Measurements from ENCODE around the gene CLEC18B.
"Not testable (repeated sequence)": the region's sequence is repeated elsewhere in the genome, so short reads cannot be mapped to it uniquely, and the experiment has no call there.

The CLEC18B gene

DNA sequence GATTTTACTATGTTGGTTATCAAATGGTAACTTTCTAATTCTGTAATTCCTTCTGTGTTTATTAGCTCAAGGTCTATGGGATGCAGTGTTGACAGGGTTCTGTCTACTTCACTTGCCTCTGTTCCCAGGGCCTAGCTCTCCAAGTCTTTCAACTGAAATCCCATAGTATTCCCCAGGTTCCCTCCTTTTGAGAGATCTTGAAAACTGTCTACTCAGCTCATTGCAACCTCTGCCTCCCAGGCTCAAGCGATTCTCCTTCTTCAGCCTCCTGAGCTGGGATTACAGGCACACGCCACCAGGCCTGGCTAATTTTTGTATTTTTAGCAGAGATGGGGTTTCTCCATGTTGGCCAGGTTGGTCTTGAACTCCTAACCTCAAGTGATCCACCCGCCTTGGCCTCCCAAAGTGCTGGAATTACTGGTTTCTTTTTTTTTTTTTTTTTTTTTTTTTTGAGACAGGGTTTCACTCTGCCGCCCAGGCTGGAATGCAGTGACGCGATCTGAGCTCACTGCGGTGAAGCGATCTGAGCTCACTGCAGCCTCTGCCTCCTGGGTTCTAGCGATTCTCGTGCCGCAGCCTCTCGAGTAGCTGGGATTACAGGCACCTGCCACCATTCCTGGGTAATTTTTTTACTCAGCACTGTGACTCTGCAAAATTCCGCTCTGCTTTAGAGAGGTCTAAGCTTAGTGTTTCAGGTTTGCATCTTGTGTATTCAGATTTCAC lies 22.5 kb upstream of the CLEC18B start:
- DNase-seq (ENCODE audit: low spot score) = not testable (repeated sequence)

DNA sequence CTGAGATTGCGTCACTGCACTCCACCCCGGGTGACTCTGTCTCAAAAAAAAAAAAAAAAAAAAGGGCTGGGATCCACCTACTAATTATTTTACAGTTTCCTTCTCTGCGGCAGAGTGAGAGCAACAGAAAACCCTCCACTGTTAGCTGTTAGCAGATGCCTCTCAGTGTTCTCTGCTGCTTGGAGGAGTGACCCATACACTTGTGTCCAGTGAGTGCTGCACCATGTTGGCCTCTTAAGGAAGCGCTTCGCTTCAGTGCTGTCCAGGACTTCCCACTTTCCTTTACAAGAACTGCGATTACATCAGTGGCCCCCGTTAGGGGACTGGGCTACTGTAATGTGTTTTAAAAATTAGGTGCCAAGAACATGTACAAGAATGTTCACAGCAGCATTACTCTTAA lies 18.4 kb upstream of the CLEC18B start:
- no peak for DNase-seq (ENCODE audit: low spot score)

GRCh38 chr16:74438492-74438979 lies 17.3 kb upstream of the CLEC18B start:
- DNase-seq (ENCODE audit: low spot score) = no peak

DNA sequence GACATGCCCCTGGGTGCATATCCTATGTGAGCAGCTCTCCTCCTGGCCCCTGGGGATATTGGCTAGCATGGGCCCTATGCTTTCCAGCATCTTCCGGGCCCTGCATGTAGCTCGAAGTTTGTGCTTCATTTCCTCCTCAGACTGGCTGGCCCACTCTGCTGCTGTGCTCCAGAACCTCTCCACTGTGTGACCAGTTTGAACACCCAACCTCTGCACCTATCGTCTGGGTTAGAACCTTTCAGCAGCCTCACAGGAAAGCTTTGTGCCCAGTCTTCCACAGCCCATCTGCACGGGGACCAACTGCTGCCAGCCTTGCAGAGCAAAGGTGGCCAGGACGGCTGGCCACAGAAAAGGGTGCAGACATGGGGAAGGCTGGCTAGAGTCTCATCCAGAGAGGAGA lies 10.2 kb upstream of the CLEC18B start:
- DNase-seq (ENCODE audit: low spot score) = no peak

GRCh38 chr16:74430036-74430712 lies 8.9 kb upstream of the CLEC18B start:
- peak; percentile 43 for DNase-seq (ENCODE audit: low spot score)

GRCh38 chr16:74428493-74428892 lies 7.2 kb upstream of the CLEC18B start:
- not testable (repeated sequence) for DNase-seq (ENCODE audit: low spot score)

GRCh38 chr16:74425751-74426150 lies 4.5 kb upstream of the CLEC18B start:
- not testable (repeated sequence) for DNase-seq (ENCODE audit: low spot score)

GRCh38 chr16:74423721-74424120 lies 2.4 kb upstream of the CLEC18B start:
- not testable (repeated sequence) for DNase-seq (ENCODE audit: low spot score)

- not testable (repeated sequence) for DNase-seq (ENCODE audit: low spot score)
Measured at GRCh38 chr16:74422086-74422485, 808 bp upstream of the CLEC18B start.

GRCh38 chr16:74421482-74421785 lies 156 bp upstream of the CLEC18B start:
- not testable (repeated sequence) for DNase-seq (ENCODE audit: low spot score)

- DNase-seq (ENCODE audit: low spot score) = not testable (repeated sequence)
Measured at GRCh38 chr16:74419811-74420210, 1.5 kb downstream of the CLEC18B start.

- DNase-seq (ENCODE audit: low spot score) = not testable (repeated sequence)
Measured at GRCh38 chr16:74417897-74418296, 3.4 kb downstream of the CLEC18B start.

- not testable (repeated sequence) for DNase-seq (ENCODE audit: low spot score)
Measured at GRCh38 chr16:74413920-74414319, 7.4 kb downstream of the CLEC18B start.

DNA sequence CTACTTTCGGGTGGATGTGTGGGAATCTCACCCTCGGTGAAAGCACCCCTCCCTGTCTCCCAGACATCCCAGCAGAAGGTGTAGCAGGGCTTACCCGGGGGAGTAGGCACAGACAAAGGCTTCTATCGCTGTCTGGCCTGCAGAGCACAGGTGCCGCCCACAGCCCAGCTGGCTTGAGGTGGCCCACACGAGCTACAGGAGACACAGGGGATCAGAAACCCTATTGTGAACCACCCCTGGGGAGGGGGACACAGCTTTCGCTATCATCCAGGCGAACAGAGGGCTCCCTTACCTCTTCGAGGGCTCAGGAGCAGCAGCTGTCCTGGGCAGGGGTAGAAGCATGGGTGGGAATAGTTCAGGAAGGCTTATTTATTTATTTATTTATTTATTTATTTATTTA lies 7.8 kb downstream of the CLEC18B start:
- not testable (repeated sequence) for DNase-seq (ENCODE audit: low spot score)

- not testable (repeated sequence) for DNase-seq (ENCODE audit: low spot score)
Measured at GRCh38 chr16:74412775-74413390, 8.4 kb downstream of the CLEC18B start.

GRCh38 chr16:74412138-74412774 lies 9.0 kb downstream of the CLEC18B start:
- not testable (repeated sequence) for DNase-seq (ENCODE audit: low spot score)

DNA sequence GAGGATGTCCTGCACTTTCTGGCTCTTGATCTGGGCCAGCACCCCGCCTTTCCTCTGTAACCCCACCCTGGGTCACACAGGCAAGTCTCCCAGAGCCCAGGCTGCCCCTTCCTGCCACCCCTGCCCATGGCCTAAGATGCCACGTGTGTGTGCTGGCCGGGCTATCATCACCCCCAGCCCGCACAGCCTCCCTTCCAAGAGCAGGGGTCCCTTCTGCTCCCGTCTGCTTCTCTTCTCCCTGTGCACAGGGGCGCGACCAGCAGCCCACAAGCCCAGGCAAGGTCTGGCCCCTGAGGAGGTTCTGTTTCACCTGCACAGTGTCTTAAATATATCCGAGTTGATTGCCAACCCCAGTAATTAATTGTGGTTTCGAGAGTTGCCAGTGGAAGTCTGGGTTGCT lies 10.3 kb downstream of the CLEC18B start:
- not testable (repeated sequence) for DNase-seq (ENCODE audit: low spot score)

GRCh38 chr16:74410057-74410957 lies 11.0 kb downstream of the CLEC18B start:
- DNase-seq (ENCODE audit: low spot score) = not testable (repeated sequence)

DNA sequence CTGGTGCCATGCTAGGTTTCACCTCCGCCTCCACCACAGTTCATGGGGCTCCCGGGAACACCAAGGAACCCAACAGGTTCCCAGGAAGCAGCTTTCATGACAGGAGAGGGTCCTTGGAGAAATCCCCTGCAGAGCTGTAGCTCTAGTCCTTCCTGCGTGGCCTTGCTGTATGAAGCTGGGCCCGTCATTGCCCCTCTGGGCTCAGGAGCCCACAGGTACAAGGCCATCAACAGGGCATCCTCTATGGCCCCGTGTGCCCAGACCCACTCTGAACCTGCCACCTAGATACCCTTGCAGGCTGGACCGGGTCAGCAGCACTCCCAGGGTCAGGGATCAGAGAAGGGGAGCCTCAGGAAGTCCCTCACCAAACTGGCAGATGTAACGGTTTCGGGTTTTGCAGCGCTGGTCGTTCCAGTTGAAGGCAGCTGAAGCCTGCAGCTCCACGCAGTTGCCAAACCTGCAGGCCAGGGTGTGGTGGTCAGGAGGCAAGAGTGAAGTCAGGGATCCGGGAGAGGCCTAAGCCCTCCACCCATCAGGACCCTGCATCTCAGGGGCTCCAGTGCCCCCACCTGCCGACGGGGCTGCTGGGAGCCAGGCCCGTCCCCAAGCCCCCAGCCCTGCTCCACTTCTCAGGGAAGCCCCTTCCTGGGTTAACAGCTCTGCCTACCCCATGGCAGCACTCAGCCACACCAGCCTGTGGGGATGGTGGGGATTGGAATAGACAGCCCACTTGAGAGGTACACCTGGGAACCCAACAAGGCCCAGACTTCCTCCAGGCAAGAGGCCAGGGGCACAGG lies 11.9 kb downstream of the CLEC18B start:
- DNase-seq (ENCODE audit: low spot score) = not testable (repeated sequence)

DNA sequence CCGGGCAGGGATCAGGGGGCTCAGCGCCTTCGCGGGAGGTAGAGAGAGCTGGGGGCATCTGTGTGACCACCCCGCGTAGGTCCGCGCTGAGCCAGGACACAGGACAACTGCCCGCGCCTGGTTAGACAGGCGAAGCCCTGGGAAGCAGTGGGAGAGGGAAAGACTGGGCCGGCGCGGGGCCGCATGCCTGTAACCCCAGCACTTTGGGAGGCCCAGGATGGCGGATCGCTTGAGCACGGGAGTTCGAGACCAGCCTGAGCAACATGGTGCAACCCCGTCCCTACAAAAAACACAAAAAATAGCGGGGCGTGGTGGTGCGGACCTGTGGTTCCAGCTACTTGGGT lies 13.9 kb downstream of the CLEC18B start:
- not testable (repeated sequence) for DNase-seq (ENCODE audit: low spot score)
